A673 (cell line): Measurements from ENCODE around the gene SYNDIG1L.

Experiments
- EZH2 ChIP-seq: fragments of 200-600 bp; sonication (generic); IDR thresholded peaks from 2 replicates; pipeline ENCODE4 v1.6.1; 2017; ENCODE audit warnings: borderline replicate concordance, low read depth, mild to moderate bottlenecking, mixed read lengths, antibody characterized with exemption, low read length; ENCODE audit not compliant: poor library complexity, severe bottlenecking
- TF ChIP-seq, protein P1 (sequence below): fragments of 300-800, 200-600 bp; sonication (generic); conservative IDR thresholded peaks from 2 replicates; pipeline ENCODE4 v1.5.1; 2017; ENCODE audit warnings: low read depth, mild to moderate bottlenecking, antibody characterized with exemption, low read length, moderate library complexity, mixed read lengths

DNA sequence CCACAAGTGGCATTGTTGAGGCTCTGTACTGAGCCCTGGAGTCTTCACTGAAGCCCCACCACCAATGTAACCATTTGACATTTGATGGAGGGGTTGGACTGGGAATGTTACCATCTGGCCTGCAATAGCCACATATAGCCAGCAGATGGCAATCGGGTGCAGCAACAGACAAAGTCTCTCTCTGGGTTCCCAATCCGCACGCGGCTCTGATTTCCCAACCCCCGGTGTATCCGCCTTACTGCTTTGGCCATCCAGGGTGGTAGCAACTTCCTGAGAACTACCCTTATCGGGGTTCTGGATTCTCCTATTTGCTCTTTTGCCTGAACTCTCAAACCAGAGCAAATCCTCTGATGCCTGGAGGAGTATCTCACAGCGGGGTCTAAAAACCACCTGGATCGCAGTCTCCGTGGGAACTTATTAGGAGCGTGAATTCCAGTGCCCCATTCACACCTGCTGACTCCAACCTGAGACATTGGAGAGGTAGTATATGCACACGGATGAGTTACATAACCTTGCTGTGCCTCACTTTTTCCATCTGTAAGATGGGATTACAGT is 63.6 kb downstream of the SYNDIG1L start:
- TF ChIP-seq, protein P1, sequence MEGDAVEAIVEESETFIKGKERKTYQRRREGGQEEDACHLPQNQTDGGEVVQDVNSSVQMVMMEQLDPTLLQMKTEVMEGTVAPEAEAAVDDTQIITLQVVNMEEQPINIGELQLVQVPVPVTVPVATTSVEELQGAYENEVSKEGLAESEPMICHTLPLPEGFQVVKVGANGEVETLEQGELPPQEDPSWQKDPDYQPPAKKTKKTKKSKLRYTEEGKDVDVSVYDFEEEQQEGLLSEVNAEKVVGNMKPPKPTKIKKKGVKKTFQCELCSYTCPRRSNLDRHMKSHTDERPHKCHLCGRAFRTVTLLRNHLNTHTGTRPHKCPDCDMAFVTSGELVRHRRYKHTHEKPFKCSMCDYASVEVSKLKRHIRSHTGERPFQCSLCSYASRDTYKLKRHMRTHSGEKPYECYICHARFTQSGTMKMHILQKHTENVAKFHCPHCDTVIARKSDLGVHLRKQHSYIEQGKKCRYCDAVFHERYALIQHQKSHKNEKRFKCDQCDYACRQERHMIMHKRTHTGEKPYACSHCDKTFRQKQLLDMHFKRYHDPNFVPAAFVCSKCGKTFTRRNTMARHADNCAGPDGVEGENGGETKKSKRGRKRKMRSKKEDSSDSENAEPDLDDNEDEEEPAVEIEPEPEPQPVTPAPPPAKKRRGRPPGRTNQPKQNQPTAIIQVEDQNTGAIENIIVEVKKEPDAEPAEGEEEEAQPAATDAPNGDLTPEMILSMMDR, result peak; percentile 91
- no peak for TF ChIP-seq EZH2
